Omental fat pad (tissue), 4 donors: ENCODE data around the gene DENND5A. TPM values are rescaled to one million over a fixed set of nuclear protein-coding genes. Genes with fewer than 3 reads are reported as not detected.

Source experiments
- ATAC-seq: fragments of 150-250 bp; one replicate; pipeline ENCODE4 v1.9.1; 2016; ENCODE audit warnings: mild to moderate bottlenecking, moderate library complexity; ENCODE audit not compliant: low FRiP score
- DNase-seq: peaks from one replicate; pipeline ENCODE4 v3.0.0-alpha.2; 2019; ENCODE audit warnings: low spot score
- CTCF ChIP-seq, 3 donors: fragments of 450-650 bp; IDR thresholded peaks; one replicate each; pipeline ENCODE4 v1.5.1; 2016 to 2017; ENCODE audit warnings: antibody characterized with exemption in 3 of 3, mild to moderate bottlenecking in 3 of 3, moderate library complexity in 2 of 3
- total RNA-seq, 4 donors: library from RNA; depleted of rRNA; stranded (reverse); fragments of >200 nt; gene quantifications; one replicate each; pipeline ENCODE4 v1.1.0, GENCODE V29; 2016

DENND5A gene
- total RNA-seq, 4 donors from 2014 or later: 113 to 163 (median 121) TPM

DNA sequence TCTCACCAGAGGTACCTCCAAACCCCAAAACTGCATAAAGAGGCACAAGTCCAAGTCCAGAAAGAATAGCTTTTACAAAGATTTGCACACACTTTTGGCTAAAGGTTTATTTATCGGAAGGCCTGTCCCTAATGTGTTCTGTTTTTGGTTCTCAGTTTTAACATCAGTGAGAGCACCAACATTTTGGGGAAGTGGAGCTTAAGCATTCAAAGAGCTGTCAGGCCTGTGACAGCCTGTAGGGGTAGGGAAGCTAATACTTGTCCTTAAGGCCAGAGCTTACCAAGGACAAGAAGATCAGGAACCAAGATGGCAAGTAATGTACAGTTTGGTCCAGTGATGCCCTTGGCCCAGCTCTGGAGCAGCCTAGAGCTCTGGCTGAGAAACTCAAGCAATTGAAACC is 134.9 kb downstream of the DENND5A start:
- ATAC-seq (no peak), DNase-seq (no peak)
- no peak for TF ChIP-seq CTCF (IDR thresholded peaks at IDR 0.05)

GRCh38 chr11:9126636-9127035 is 138.5 kb downstream of the DENND5A start:
- DNase-seq: no peak
- no peak for TF ChIP-seq CTCF (IDR thresholded peaks at IDR 0.05)
- no peak for ATAC-seq

DNA sequence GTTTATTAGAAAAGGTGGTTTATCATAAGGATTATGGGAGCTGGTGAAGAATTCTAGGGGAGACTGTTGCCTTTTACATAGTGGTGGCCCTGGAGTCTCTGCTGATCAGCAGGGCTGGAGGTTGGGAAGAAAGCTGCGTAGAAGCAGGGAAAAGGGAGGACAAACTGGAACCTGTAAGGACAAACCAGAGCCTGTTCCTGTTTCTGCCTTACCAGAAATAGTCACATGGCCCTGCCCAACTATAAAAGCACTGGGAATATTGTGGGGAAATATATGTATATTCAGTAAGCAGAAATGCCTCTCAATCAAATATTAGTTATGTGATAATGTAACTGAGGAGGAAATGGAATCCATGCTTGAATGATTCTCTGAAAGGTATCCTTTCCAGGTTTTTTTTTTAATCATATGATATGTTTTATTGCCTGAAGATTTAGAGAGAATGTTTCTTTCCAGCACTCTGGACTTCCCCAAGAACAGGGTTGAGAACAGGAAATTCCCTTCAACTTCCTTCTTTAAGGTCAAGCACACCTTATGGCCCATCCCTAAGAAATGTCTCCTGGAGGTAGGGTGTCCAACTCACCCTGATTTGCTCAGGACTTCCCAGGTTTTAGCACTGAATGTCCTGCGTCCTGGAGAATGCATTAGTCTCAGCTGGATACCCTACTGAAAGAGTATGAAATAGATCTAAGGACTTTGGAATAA is 139.8 kb downstream of the DENND5A start:
- ATAC-seq (no peak), DNase-seq (no peak)

GRCh38 chr11:9123595-9124304 is 141.4 kb downstream of the DENND5A start:
- ATAC-seq (no peak), DNase-seq (no peak)
- TF ChIP-seq CTCF (IDR thresholded peaks at IDR 0.05): no peak

More for the DNA sequence above, 139.8 kb downstream of the DENND5A start:
- TF ChIP-seq CTCF (IDR thresholded peaks at IDR 0.05): no peak

DNA sequence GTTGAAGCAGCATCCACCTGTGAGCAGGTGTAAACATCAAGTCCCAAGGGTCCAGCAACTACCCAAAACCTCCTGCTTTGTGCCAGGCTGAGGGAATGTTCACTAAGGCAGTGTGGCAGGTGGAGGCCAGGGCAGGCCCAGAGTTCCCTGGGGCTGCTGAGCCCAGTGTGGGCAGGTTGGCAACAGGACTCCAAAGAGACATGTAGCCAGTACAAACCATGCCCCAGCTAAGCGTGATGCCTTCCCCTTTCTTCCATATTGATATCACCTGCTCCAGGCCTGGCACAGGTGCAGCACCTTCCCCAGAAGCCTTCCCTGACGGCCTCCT is 143.7 kb downstream of the DENND5A start:
- ATAC-seq (no peak), DNase-seq (no peak)
- no peak for TF ChIP-seq CTCF (IDR thresholded peaks at IDR 0.05)

DNA sequence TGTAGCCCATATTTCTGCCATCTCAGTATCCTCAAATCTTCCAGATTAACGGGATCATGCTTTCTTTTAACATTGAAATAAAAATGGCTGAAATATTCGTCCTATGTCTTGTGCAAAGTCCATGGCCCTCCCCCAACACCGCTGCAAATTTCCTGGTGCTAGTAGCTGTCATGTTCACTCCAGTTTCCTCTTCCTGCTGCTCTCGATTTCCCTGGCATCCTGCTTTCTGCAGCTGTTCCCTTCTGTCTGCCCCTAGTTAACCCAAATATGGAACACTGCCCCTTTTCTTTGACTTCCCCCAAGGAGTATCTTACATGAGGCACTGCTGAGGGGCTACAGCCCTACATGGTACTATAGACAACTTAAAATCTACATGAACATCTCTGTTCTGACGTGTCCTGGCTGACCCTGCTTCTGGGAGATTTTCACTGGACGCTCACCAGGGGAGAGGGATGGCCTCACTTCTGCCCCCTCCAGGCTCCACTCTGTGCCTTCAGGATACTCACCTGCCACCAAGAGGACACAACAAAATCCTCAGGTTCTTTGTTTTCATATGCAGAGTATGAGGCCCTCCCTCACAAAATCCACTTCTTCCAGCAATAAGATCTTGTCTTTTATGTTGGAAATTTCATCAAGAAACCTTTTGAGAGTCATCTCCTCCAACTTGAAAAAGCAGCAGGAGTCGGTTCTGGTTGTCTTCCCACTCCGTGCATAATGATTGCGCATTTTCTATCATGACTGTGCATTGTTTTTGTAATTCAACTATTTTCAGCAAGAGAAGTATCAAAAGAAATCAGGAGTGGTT is 144.3 kb downstream of the DENND5A start:
- ATAC-seq (no peak), DNase-seq (no peak)
- TF ChIP-seq CTCF (IDR thresholded peaks at IDR 0.05): no peak
